HG03135 (cell line): ENCODE results near the gene FSTL4.

ENCODE experiments used
- ATAC-seq: cut with Tn5 transposase; IDR thresholded peaks from one replicate; pipeline ENCODE4 v1.9.1; 2021; ENCODE audit warnings: mild to moderate bottlenecking, moderate library complexity; ENCODE audit not compliant: unreplicated experiment

The FSTL4 gene

GRCh38 chr5:133483406-133484090 lies 128.8 kb downstream of the FSTL4 start:
- ATAC-seq = no peak

GRCh38 chr5:133482028-133482427 lies 130.3 kb downstream of the FSTL4 start:
- no peak for ATAC-seq

DNA sequence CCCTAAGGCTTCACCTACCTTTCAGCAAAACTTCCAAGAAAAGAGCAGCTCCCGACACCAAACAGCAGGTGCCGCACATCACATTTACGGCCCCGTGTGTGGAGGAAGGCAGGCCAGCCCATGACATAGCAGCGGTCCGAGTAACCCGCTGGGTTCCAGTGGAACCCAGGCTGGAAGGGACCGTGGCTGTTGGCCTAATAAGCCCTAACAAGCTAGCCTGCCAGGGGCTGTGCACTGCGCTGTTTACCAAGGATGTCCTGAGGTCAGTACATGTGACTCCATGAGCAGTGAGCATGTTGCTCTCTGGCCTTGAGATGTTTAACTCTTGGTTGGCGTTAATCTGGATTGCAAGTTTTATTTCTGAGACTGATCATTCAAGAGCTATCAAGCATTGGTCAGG lies 131.5 kb downstream of the FSTL4 start:
- ATAC-seq = no peak

DNA sequence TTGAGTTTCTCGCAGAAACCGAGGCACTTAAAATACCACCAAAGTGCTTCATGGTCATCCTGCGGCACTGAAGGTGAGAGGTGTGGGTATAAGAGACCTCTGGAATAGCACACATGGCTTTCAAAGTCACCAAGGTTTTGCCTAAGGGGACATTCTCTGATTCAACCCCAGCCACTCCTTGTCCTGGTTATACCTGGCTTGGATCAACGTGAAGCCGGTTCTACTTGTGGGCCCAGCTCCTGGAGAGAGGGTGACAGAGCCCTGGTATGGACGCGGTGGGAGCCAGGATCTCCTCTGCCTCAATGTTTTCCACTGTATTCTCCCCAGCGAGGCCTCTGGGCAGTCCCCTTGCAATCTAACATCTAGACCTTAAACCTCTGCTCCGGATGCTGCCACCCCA lies 132.0 kb downstream of the FSTL4 start:
- no peak for ATAC-seq

GRCh38 chr5:133478199-133478985 lies 133.9 kb downstream of the FSTL4 start:
- ATAC-seq = no peak

- no peak for ATAC-seq
Observed at GRCh38 chr5:133475986-133476385, 136.4 kb downstream of the FSTL4 start.

DNA sequence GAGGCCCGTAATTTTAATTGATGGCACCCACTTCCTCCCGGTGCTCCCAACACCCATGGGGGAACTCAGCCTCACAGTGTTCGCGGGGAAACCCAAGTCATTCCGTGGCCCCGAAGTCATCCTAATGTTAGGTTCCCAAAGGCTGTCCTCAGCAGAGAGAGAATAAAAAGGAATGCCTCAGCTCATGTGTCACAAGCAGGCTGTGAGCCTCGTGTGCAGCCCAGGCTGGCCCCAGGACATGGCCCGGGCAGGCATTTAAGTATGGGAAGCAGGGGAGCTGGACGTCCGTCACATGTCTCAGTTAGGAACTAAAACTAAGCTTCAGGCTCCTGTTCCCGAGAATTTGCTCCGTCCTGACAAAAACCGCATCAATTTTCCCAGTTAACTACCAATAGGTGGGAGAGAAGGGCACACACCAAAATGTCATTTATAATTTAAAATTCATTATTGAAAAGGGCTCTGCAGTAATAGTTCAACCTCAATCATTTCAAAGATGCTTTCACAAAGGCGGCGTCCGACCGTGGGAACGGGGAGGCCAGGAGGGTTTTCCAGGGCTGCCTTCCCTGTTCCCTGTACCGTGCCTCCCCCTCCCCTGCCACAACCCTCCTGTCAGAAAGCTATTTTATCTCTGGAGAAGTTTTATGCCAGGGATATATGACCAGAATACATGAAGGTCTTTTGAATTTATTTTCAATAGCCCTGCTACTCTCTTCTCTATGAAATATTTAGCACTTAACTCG lies 137.3 kb downstream of the FSTL4 start:
- no peak for ATAC-seq

- no peak for ATAC-seq
Observed at GRCh38 chr5:133473291-133473690, 139.1 kb downstream of the FSTL4 start.

DNA sequence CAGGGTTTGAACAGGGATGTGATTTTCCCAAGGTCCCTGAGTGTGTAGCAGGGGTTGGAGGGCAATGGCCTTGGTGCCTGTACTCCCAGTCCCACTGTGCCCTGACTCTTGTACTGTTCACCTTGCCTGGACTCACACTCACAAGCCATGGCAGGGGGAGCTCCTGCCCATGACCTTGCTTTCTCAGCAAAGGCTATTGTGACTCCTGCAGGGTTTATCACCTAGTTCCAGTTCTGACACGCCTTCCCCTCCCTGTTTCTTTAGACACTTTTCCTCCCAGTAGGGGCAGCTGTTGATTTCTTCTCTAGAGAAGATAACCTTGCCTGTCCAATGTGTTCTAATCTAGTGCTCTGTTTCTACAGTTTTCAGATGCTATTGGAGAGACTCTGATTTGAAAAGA lies 139.5 kb downstream of the FSTL4 start:
- no peak for ATAC-seq

DNA sequence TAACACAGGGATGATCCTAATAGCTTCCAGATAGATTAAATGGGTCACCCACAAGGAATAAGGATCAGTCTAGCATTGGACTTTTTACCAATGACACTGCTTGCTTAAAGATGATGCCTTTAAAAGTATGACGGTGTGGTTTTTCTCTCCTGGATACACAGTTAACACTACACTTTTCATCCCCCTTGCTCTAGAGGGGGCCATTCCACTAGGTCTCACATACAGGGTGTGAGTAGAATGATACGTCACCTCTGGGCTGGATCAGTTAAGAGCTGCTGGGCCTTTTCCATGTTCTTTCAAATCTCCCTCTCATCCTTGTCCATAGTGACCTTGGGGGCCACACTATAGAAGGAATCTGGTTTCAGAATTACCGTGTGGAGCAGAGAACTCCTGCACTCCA lies 140.6 kb downstream of the FSTL4 start:
- ATAC-seq = no peak

DNA sequence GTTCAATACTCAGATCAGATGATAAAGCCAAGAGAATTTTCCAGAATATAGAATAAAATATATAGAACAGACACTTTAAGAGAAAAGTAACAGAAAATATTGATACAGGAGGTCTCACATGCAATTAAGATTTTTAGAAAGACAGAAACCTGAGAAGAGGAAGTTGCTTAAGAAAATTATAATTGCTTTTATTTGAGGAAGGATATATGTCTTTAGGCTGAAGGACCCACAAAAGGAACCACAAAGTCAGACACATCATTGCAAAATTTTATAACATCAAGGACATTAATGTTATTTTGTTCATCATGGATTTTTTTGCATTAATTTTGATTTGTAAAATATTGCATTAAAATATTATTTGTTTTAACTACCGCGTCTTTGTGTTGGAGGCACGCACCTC lies 141.5 kb downstream of the FSTL4 start:
- ATAC-seq = no peak

- ATAC-seq = no peak
Observed at GRCh38 chr5:133469846-133470245, 142.5 kb downstream of the FSTL4 start.

- ATAC-seq = no peak
Observed at GRCh38 chr5:133469252-133469651, 143.1 kb downstream of the FSTL4 start.

GRCh38 chr5:133468596-133468995 lies 143.7 kb downstream of the FSTL4 start:
- no peak for ATAC-seq

GRCh38 chr5:133467826-133468463 lies 144.4 kb downstream of the FSTL4 start:
- ATAC-seq = no peak

DNA sequence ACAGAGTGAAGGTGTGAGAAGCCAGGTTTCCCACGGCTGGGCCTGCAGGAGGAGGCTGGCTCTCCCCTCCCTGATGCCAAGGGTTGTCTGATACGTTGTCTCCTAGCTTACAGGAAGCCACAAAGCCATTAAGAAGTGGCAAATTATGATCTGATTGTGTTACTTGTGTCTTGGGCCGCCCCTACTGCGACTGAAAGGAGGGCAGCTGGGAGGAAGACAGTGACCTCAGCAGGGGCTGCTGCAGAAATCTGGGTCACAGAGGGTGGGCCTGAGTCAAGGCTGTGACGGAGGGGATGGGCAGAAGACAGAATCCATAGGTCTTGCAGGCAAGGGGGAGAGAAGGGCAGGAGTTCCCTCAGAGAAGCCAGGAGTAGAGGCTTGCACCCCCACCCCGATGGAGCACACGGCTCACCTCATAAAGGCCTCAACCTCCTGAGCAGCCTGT lies 145.0 kb downstream of the FSTL4 start:
- no peak for ATAC-seq

- ATAC-seq = no peak
Observed at GRCh38 chr5:133466556-133467334, 145.6 kb downstream of the FSTL4 start.

GRCh38 chr5:133464013-133464412 lies 148.3 kb downstream of the FSTL4 start:
- no peak for ATAC-seq

DNA sequence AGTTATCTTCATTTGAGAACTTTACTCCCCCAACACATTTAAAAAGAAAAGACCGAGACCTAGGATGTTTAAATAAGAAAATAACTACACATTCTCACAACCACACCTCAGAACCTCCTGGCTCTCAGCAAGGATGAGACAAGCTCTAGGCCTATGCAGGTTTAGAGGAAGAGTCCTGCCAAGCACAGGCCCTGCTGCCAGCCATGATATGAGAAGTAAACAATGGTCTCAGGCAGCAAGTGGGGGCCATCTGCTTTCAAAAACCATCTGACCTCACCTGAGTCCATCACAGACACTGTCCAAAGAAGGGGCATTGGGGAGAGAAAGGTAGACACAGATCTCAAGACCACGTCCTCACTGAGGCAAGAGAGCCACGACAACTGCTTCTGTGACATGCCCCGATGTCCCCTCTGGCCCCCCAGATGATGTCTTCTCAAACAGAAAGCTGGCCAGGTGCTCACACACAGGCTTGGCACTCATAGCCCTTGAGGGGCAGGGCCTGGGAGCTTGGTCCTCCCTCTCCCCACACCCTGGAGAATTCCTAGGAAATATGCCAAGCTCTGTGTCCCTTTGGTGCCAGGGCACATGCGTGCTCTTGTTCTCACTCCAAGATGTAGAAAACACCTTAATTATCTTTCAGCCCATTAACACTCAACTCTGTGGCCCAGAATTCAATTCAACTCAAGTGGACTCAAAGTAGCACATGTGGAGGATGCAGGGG lies 150.4 kb downstream of the FSTL4 start:
- no peak for ATAC-seq
